ENCODE results near the gene CGB8. TPM values are rescaled to one million over a fixed set of nuclear protein-coding genes. Genes with fewer than 3 reads are reported as not detected.

The CGB8 gene
- total RNA-seq, 1 experiment from 2014 or later = 0.34 TPM

- intact Hi-C loops (cut with micrococcal nuclease) = no loop called here
- H3K4me2 ChIP-seq (ENCODE audit: low read length) = peak overlapping the region; percentile 95
- TSS peak; percentile 22 for BruUV-seq (replicated peaks)
- H3K9me3 ChIP-seq (ENCODE audit: control insufficient read depth in 1 of 2, insufficient read depth in 1 of 2, low read depth in 1 of 2, low read length in 2 of 2) = no peaks in the 10 kb centered on the region
- H3K27ac ChIP-seq (ENCODE audit: low read depth, low read length) = peak overlapping the region; percentile 95
- peaks cover 5 to 7% of the 10 kb centered on the region in 2 experiments; a peak in 1 of 4 replicates for H3K36me3 ChIP-seq (ENCODE audit: control insufficient read depth in 1 of 2, insufficient read depth in 2 of 2, low read length in 2 of 2)
- H3K27me3 ChIP-seq (ENCODE audit: insufficient read depth, low read length) = no peaks in the 10 kb centered on the region
- DNase-seq (ENCODE audit: low read depth, low spot score) (peak; percentile 58), ATAC-seq (peak; percentile 64)
- peak overlapping the region; percentile 77 for H3K9ac ChIP-seq (ENCODE audit: low read length)
- no peaks in the 10 kb centered on the region for H3K9me2 ChIP-seq (ENCODE audit: insufficient read depth)
- H3K79me2 ChIP-seq (ENCODE audit: insufficient read depth, low read length) = no peaks in the 10 kb centered on the region
- ChIA-PET POLR2A (interaction anchor here (0.6 to 2.3 kb wide), 7 partner anchors 15 to 147 kb away, joined by 3 to 11 read pairs (median 3); partner anchors contain the start of genes CGB7, GYS1, PPP1R15A and RUVBL2), CTCF (interaction anchor here (1.0 to 4.3 kb wide), 9 partner anchors 12 to 231 kb away, joined by 3 to 44 read pairs (median 6); partner anchors contain the start of genes CGB2, CGB7, GYS1 and RUVBL2), RAD21 (ENCODE audit: low non-redundant PET in 1 of 2, low total read pairs in 2 of 2, uncharacterized antibody in 2 of 2, unreplicated experiment in 2 of 2) (interaction anchor here in 1 of 2 experiments (0.6 kb wide), 1 partner anchor 33 kb away, joined by 4 read pairs; no protein-coding TSS in a partner anchor)
- H3K4me3 ChIP-seq (replicated peaks in 1 of 2; ENCODE audit: low read depth in 1 of 2, low read length in 2 of 2) = peak overlapping the region; percentile 53 to 60
- H4K20me1 ChIP-seq (ENCODE audit: insufficient read depth) = no peaks in the 10 kb centered on the region
- TF ChIP-seq YY1 (IDR thresholded peaks at IDR 0.05; ENCODE audit: extremely low read depth, insufficient replicate concordance, low read depth, low read length) (no peak), CTCF (IDR thresholded peaks at IDR 0.05 in 2 of 3, conservative IDR thresholded peaks at IDR 0.05 in 1 of 3; ENCODE audit: borderline replicate concordance in 1 of 3, insufficient read depth in 1 of 3, low read depth in 2 of 3, low read length in 2 of 3) (0 out of 6 replicates have a peak, but pooled peaks of 1 of the 3 experiments have one; percentile 9), POLR2AphosphoS5 (IDR thresholded peaks at IDR 0.05; ENCODE audit: low read depth, low read length) (peak; percentile 76)
- H2AFZ ChIP-seq (ENCODE audit: low read depth, low read length, poor library complexity, severe bottlenecking) = no peak overlapping the region
- H3K4me1 ChIP-seq (ENCODE audit: control insufficient read depth in 1 of 2, insufficient read depth in 2 of 2, low read length in 2 of 2) = peaks cover 31 to 55% of the 10 kb centered on the region in 2 experiments
These were observed 29.5 kb downstream of the CGB8 start for GRCh38 chr19:49019242-49019932.
